Astrocyte (in vitro differentiated cells and primary cell): ENCODE data around the gene PRR36. TPM values are rescaled to one million over a fixed set of nuclear protein-coding genes. Genes with fewer than 3 reads are reported as not detected.

Source experiments
- DNase-seq: peaks from one replicate; pipeline ENCODE4 v3.0.0-alpha.2; 2010; ENCODE audit warnings: low read depth
- FAIRE-seq: peaks from 2 replicates; lab custom pipeline; 2011; peaks lifted over from hg19 to GRCh38; lab: Jason Lieb, UNC
- H2AFZ ChIP-seq: 2 replicates; pipeline ENCODE4 v1.6.0; 2012; ENCODE audit warnings: low read depth, low read length, inconsistent platforms
- H3K27ac ChIP-seq: 2 replicates; pipeline ENCODE4 v1.5.1; 2011; ENCODE audit warnings: low read depth, low read length, inconsistent platforms
- H3K27me3 ChIP-seq: 2 replicates; pipeline ENCODE4 v1.6.0; 2011; ENCODE audit warnings: low read length, inconsistent platforms; ENCODE audit not compliant: insufficient read depth
- H3K36me3 ChIP-seq: 2 replicates; pipeline ENCODE4 v1.5.1; 2011; ENCODE audit warnings: low read length, inconsistent platforms; ENCODE audit not compliant: insufficient read depth
- H3K4me1 ChIP-seq: 2 replicates; pipeline ENCODE4 v1.5.1; 2011; ENCODE audit warnings: low read length, inconsistent platforms; ENCODE audit not compliant: insufficient read depth
- H3K4me2 ChIP-seq: 2 replicates; pipeline ENCODE4 v1.6.0; 2012; ENCODE audit warnings: low read length, inconsistent platforms
- H3K4me3 ChIP-seq: 2 replicates; pipeline ENCODE4 v1.5.1; 2011; ENCODE audit warnings: low read depth, mild to moderate bottlenecking, low read length, inconsistent platforms; ENCODE audit not compliant: insufficient read depth
- H3K79me2 ChIP-seq: 2 replicates; pipeline ENCODE4 v1.6.0; 2012; ENCODE audit warnings: mild to moderate bottlenecking, low read length, inconsistent platforms; ENCODE audit not compliant: insufficient read depth
- H3K9ac ChIP-seq: 2 replicates; pipeline ENCODE4 v1.6.0; 2012; ENCODE audit warnings: mild to moderate bottlenecking, low read length, inconsistent platforms
- H3K9me3 ChIP-seq: 2 replicates; pipeline ENCODE4 v1.5.1; 2012; ENCODE audit warnings: low read depth, mild to moderate bottlenecking, low read length, inconsistent platforms; ENCODE audit not compliant: insufficient read depth
- H4K20me1 ChIP-seq: 2 replicates; pipeline ENCODE4 v1.6.0; 2012; ENCODE audit warnings: low read length, inconsistent platforms; ENCODE audit not compliant: insufficient read depth
- H3K27ac Mint-ChIP-seq: one replicate; pipeline ENCODE4 v1.8.0; 2021; ENCODE audit warnings: mild to moderate bottlenecking, mixed read lengths; ENCODE audit not compliant: unreplicated experiment
- H3K27me3 Mint-ChIP-seq: one replicate; pipeline ENCODE4 v1.8.0; 2021; ENCODE audit warnings: low read depth, mixed read lengths; ENCODE audit not compliant: unreplicated experiment
- H3K36me3 Mint-ChIP-seq: one replicate; pipeline ENCODE4 v1.8.0; 2021; ENCODE audit warnings: low read depth, mixed read lengths; ENCODE audit not compliant: unreplicated experiment
- H3K4me1 Mint-ChIP-seq: one replicate; pipeline ENCODE4 v1.8.0; 2021; ENCODE audit warnings: low read depth, mixed read lengths; ENCODE audit not compliant: unreplicated experiment
- H3K4me3 Mint-ChIP-seq: one replicate; pipeline ENCODE4 v1.8.0; 2021; ENCODE audit warnings: mild to moderate bottlenecking, moderate library complexity, mixed read lengths; ENCODE audit not compliant: unreplicated experiment
- H3K9me3 Mint-ChIP-seq: one replicate; pipeline ENCODE4 v1.8.0; 2021; ENCODE audit warnings: mild to moderate bottlenecking, mixed read lengths; ENCODE audit not compliant: unreplicated experiment
- EZH2 ChIP-seq: IDR thresholded peaks from 2 replicates; pipeline ENCODE4 v1.6.1; 2012; ENCODE audit warnings: mild to moderate bottlenecking, low read length, inconsistent platforms; ENCODE audit not compliant: insufficient read depth
- total RNA-seq: library from RNA; stranded (reverse); gene quantifications from 2 replicates; pipeline ENCODE4 v1.2.1, GENCODE V29; 2021
- TF ChIP-seq, protein P1 (sequence below): IDR thresholded peaks from 2 replicates; pipeline ENCODE4 v1.5.1; 2011; ENCODE audit warnings: low read depth, mild to moderate bottlenecking, inconsistent platforms, low read length, moderate library complexity; ENCODE audit not compliant: insufficient read depth

PRR36 gene
- total RNA-seq, 1 donor from 2014 or later, result 1.3 TPM

DNA sequence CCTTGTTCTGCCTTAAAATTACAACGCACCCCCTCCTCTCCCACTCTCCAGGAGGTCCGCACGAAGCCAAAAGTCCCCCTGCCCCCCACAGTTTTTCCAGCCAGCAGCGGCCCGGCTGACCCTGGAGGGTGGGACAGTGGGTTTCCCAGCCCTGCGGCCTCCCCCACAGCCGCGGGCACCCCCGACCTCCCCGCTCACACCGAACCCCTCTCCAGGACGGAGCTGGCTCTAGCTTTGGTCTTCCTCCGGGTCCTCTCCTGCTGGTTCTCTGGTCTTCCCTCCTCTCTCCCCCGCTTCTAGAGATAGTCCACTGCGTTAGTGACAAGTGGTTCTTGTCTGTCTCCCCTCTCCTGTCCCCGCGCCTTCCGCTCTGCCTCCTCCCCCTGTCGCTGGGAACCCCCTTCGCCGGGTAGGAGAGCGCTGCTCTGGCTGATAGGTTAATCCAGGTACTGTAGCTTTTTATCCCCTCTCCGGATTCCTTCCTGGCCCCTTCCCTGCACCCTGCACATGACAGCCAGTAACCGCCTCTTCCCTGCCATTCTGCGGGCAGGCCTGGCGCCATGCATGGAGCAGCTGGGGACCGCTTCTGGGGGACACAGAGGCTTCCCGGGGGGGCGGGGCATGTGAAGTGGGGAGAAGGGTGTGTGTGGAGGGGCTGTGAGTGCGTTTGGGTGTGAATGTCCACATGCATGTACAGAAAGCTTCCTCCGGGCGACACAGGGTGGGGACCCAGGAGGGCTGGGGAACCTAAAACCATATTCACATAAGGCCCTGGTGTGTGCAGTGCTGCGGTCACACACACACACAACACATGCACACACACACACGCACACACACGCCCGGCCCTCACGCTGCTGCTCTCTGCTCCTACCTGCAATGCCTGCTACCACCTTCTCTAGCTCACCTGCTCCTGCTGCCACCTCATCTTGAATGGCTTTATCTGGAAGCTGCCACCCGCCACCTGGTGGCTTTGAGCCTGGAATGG lies 17.2 kb downstream of the PRR36 start:
- Histone ChIP-seq H4K20me1 (peaks cover 14% of the 10 kb centered on the region), H3K27ac (no peak overlapping the region), H3K4me2 (no peak overlapping the region), H3K79me2 (no peaks in the 10 kb centered on the region), H2AFZ (no peak overlapping the region), H3K36me3 (no peaks in the 10 kb centered on the region), H3K4me1 (no peaks in the 10 kb centered on the region), H3K4me3 (no peak overlapping the region), H3K9me3 (no peaks in the 10 kb centered on the region), H3K27me3 (no peaks in the 10 kb centered on the region), H3K9ac (no peak overlapping the region)
- no peak for DNase-seq
- H3K4me3 Mint-ChIP-seq, result no peak overlapping the region
- H3K9me3 Mint-ChIP-seq, result no peaks in the 10 kb centered on the region
- TF ChIP-seq EZH2, result no peak
- TF ChIP-seq, protein P1, sequence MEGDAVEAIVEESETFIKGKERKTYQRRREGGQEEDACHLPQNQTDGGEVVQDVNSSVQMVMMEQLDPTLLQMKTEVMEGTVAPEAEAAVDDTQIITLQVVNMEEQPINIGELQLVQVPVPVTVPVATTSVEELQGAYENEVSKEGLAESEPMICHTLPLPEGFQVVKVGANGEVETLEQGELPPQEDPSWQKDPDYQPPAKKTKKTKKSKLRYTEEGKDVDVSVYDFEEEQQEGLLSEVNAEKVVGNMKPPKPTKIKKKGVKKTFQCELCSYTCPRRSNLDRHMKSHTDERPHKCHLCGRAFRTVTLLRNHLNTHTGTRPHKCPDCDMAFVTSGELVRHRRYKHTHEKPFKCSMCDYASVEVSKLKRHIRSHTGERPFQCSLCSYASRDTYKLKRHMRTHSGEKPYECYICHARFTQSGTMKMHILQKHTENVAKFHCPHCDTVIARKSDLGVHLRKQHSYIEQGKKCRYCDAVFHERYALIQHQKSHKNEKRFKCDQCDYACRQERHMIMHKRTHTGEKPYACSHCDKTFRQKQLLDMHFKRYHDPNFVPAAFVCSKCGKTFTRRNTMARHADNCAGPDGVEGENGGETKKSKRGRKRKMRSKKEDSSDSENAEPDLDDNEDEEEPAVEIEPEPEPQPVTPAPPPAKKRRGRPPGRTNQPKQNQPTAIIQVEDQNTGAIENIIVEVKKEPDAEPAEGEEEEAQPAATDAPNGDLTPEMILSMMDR, result no peak
- peaks cover 10% of the 10 kb centered on the region for H3K27me3 Mint-ChIP-seq
- no peak for FAIRE-seq
- no peak overlapping the region for H3K27ac Mint-ChIP-seq
- peaks cover 2% of the 10 kb centered on the region for H3K36me3 Mint-ChIP-seq
- peaks cover 4% of the 10 kb centered on the region for H3K4me1 Mint-ChIP-seq

DNA sequence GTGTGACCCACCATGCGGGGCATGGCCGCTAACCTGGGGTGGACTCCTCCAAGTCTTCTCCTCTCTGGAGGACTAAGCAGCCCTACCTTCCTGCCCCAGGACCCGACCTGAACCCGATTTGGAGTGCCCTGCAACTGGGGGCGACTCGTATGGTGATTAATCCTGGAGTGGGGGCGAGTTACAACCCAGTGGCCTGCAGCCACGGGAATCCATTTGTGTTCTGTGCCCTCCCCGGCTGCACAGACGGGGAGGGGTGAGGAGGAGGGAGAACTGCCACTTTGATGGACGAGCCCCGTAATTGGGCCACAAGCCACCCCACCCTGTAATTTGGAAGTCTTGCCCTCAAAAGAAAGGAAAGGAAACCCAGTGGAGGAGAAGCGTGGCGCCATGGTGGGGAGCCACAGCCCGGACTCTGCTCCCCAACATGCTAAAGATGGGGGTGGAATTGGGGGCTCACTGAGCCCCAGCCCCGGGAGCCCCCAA lies 18.0 kb downstream of the PRR36 start:
- no peak overlapping the region for H3K4me3 Mint-ChIP-seq
- peaks cover 9% of the 10 kb centered on the region for H3K27me3 Mint-ChIP-seq
- peaks cover 2% of the 10 kb centered on the region for H3K36me3 Mint-ChIP-seq
- Histone ChIP-seq H3K4me1 (no peaks in the 10 kb centered on the region), H3K9ac (no peak overlapping the region), H3K79me2 (no peaks in the 10 kb centered on the region), H2AFZ (no peak overlapping the region), H4K20me1 (peaks cover 8% of the 10 kb centered on the region), H3K9me3 (no peaks in the 10 kb centered on the region), H3K4me2 (no peak overlapping the region), H3K4me3 (no peak overlapping the region), H3K27ac (no peak overlapping the region), H3K27me3 (no peaks in the 10 kb centered on the region), H3K36me3 (no peaks in the 10 kb centered on the region)
- TF ChIP-seq, protein P1, result no peak
- TF ChIP-seq EZH2, result no peak
- FAIRE-seq (no peak), DNase-seq (no peak)
- H3K4me1 Mint-ChIP-seq, result peaks cover 4% of the 10 kb centered on the region
- H3K27ac Mint-ChIP-seq, result no peak overlapping the region
- H3K9me3 Mint-ChIP-seq, result no peaks in the 10 kb centered on the region
